Measurements from ENCODE around the gene EVA1B. TPM values are rescaled to one million over a fixed set of nuclear protein-coding genes. Genes with fewer than 3 reads are reported as not detected.

EVA1B gene
- total and polyA plus RNA-seq, 2 of the 4 experiments (the other 2 are of a cell fraction): 49.8 to 64.6 TPM

DNA sequence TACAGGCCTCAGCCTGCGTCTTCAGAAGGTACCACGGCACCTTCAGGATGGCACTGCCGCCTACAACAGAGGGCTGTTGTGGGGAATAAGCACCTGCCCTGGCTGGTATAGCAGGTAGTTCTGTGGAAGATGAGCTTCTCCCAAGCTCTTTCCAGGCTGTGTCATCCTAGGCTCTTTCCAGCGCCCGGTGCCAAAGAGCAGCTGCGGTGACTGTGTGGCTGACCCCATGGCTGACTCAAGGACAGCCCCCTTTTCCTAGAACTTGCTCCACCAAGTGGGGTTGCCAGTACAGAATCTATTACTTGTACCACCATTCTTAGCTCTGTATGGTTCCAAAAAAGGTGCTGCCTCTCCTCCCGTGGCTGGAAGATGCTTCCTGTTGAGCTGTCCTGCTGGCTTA, 21.9 kb upstream of the EVA1B start:
- H4K91ac ChIP-seq (ENCODE audit: insufficient read depth, low read depth, low read length): no peak overlapping the region
- H2BK15ac ChIP-seq (ENCODE audit: low read depth, low read length): no peak overlapping the region
- no peak overlapping the region for H4K8ac ChIP-seq (ENCODE audit: low read depth in 2 of 2, low read length in 2 of 2)
- peaks cover 25% of the 10 kb centered on the region for H3K4me1 ChIP-seq (ENCODE audit: control insufficient read depth, insufficient read depth, low read length)
- peaks cover 70% of the 10 kb centered on the region for H3K36me3 ChIP-seq (ENCODE audit: control insufficient read depth, insufficient read depth, low read length)
- H3K9ac ChIP-seq (ENCODE audit: low read depth, low read length): no peak overlapping the region
- H2AK9ac ChIP-seq (replicated peaks; ENCODE audit: low read depth, low read length, poor library complexity): peak overlapping the region; percentile 17
- no peak overlapping the region for H2AFZ ChIP-seq (replicated peaks; ENCODE audit: low read length, poor library complexity)
- TF ChIP-seq MXI1 (IDR thresholded peaks at IDR 0.05; ENCODE audit: borderline replicate concordance, low read depth, low read length) (no peak), BHLHE40 (IDR thresholded peaks at IDR 0.05; ENCODE audit: low read depth, low read length) (no peak), MAFK (IDR thresholded peaks at IDR 0.05; ENCODE audit: low read depth, low read length) (no peak), SMC3 (IDR thresholded peaks at IDR 0.05; ENCODE audit: low read depth, low read length) (no peak), FOS (IDR thresholded peaks at IDR 0.05; ENCODE audit: low read depth, low read length) (no peak), RFX5 (IDR thresholded peaks at IDR 0.05; ENCODE audit: low read depth, low read length) (no peak)
- TF ChIP-seq, protein P1, sequence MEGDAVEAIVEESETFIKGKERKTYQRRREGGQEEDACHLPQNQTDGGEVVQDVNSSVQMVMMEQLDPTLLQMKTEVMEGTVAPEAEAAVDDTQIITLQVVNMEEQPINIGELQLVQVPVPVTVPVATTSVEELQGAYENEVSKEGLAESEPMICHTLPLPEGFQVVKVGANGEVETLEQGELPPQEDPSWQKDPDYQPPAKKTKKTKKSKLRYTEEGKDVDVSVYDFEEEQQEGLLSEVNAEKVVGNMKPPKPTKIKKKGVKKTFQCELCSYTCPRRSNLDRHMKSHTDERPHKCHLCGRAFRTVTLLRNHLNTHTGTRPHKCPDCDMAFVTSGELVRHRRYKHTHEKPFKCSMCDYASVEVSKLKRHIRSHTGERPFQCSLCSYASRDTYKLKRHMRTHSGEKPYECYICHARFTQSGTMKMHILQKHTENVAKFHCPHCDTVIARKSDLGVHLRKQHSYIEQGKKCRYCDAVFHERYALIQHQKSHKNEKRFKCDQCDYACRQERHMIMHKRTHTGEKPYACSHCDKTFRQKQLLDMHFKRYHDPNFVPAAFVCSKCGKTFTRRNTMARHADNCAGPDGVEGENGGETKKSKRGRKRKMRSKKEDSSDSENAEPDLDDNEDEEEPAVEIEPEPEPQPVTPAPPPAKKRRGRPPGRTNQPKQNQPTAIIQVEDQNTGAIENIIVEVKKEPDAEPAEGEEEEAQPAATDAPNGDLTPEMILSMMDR (conservative IDR thresholded peaks at IDR 0.05; ENCODE audit: low read depth, low read length): no peak
- no peaks in the 10 kb centered on the region for H3K9me3 ChIP-seq (ENCODE audit: control insufficient read depth, insufficient read depth, low read length)
- no peak overlapping the region for H3K4me3 ChIP-seq (ENCODE audit: insufficient read depth, low read depth, low read length)
- H3K27ac ChIP-seq (ENCODE audit: insufficient read depth, low read length): no peak overlapping the region
- H3K27me3 ChIP-seq (ENCODE audit: control insufficient read depth, insufficient read depth, low read length): no peaks in the 10 kb centered on the region
- BruUV-seq (replicated peaks): no TSS peak
- dilution Hi-C loops (cut with HindIII; ENCODE audit: low sequenced_read_pairs, unreplicated experiment) (no loop called here), intact Hi-C loops (cut with micrococcal nuclease) (no loop called here), in situ Hi-C loops (cut with MboI; ENCODE audit: low sequenced_read_pairs) (no loop called here)
- no peak overlapping the region for H3K56ac ChIP-seq (ENCODE audit: extremely low read depth, insufficient read depth, low read length)
- H4K20me1 ChIP-seq (ENCODE audit: insufficient read depth, low read length): no peaks in the 10 kb centered on the region
- H3K14ac ChIP-seq (replicated peaks; ENCODE audit: low read depth, low read length): no peak overlapping the region
- ChIA-PET POLR2A (ENCODE audit: unreplicated experiment) (no interaction called here), CTCF (no interaction called here)
- ATAC-seq (ENCODE audit: low read depth) (no peak), DNase-seq (no peak)
- no peak overlapping the region for H3K4me2 ChIP-seq (ENCODE audit: low read depth, low read length)
- no peak overlapping the region for H3K18ac ChIP-seq (ENCODE audit: low read depth, low read length)
- peaks cover 22% of the 10 kb centered on the region for H3K9me1 ChIP-seq (ENCODE audit: insufficient read depth, low read length)
- peaks cover 10 to 61% of the 10 kb centered on the region in 2 experiments; a peak in 3 of 4 replicates for H3K79me1 ChIP-seq (ENCODE audit: low read depth in 1 of 2, low read length in 2 of 2)
- H2BK20ac ChIP-seq (ENCODE audit: low read depth, low read length): no peak overlapping the region
- H2BK120ac ChIP-seq (ENCODE audit: low read depth, low read length): no peak overlapping the region
- WGBS, 2 experiments (ENCODE audit: extremely low coverage in 2 of 2, insufficient read length in 1 of 2): 90% methylated on average over 2 of the region's 7 CpGs; no CpG with 5 or more reads in 1 of the 2 experiments
- H4K5ac ChIP-seq (ENCODE audit: low read depth, low read length): no peak overlapping the region
- no peak overlapping the region for H2BK5ac ChIP-seq (ENCODE audit: low read depth, low read length, poor library complexity, severe bottlenecking)
- no peak overlapping the region for H3K4ac ChIP-seq (ENCODE audit: low read depth, low read length)
- no peak overlapping the region for H3K23ac ChIP-seq (ENCODE audit: low read depth, low read length)
- H2AK5ac ChIP-seq (ENCODE audit: low read depth, low read length): no peak overlapping the region

Data from IMR-90 (cell line).